Measurements from ENCODE around the gene MMP17. TPM values are rescaled to one million over a fixed set of nuclear protein-coding genes. Genes with fewer than 3 reads are reported as not detected.

Gene MMP17
- total RNA-seq, 1 donor from 2014 or later: 4.3 TPM

- DNase-seq (ENCODE audit: low spot score): no peak
Observed at GRCh38 chr12:131830914-131831571, 2.9 kb downstream of the MMP17 start.

- no peak for DNase-seq (ENCODE audit: low spot score)
Observed at GRCh38 chr12:131831635-131832041, 3.4 kb downstream of the MMP17 start.

- DNase-seq (ENCODE audit: low spot score): peak; percentile 35
Observed at GRCh38 chr12:131832321-131833231, 4.4 kb downstream of the MMP17 start.

- no peak for DNase-seq (ENCODE audit: low spot score)
Observed at GRCh38 chr12:131833288-131833895, 5.2 kb downstream of the MMP17 start.

GRCh38 chr12:131833896-131834641 lies 5.9 kb downstream of the MMP17 start:
- no peak for DNase-seq (ENCODE audit: low spot score)

GRCh38 chr12:131834798-131835615 lies 6.8 kb downstream of the MMP17 start:
- DNase-seq (ENCODE audit: low spot score): no peak

GRCh38 chr12:131835616-131836171 lies 7.5 kb downstream of the MMP17 start:
- DNase-seq (ENCODE audit: low spot score): no peak

GRCh38 chr12:131836193-131836592 lies 8.0 kb downstream of the MMP17 start:
- no peak for DNase-seq (ENCODE audit: low spot score)

- no peak for DNase-seq (ENCODE audit: low spot score)
Observed at GRCh38 chr12:131836714-131837397, 8.7 kb downstream of the MMP17 start.

GRCh38 chr12:131840643-131841416 lies 12.6 kb downstream of the MMP17 start:
- no peak for DNase-seq (ENCODE audit: low spot score)

- no peak for DNase-seq (ENCODE audit: low spot score)
Observed at GRCh38 chr12:131841547-131841946, 13.4 kb downstream of the MMP17 start.

GRCh38 chr12:131842169-131842568 lies 14.0 kb downstream of the MMP17 start:
- no peak for DNase-seq (ENCODE audit: low spot score)

GRCh38 chr12:131843527-131843926 lies 15.3 kb downstream of the MMP17 start:
- no peak for DNase-seq (ENCODE audit: low spot score)

- DNase-seq (ENCODE audit: low spot score): no peak
Observed at GRCh38 chr12:131844140-131844539, 15.9 kb downstream of the MMP17 start.

GRCh38 chr12:131844656-131845055 lies 16.5 kb downstream of the MMP17 start:
- no peak for DNase-seq (ENCODE audit: low spot score)

GRCh38 chr12:131845121-131845520 lies 16.9 kb downstream of the MMP17 start:
- DNase-seq (ENCODE audit: low spot score): no peak

- no peak for DNase-seq (ENCODE audit: low spot score)
Observed at GRCh38 chr12:131847456-131847855, 19.3 kb downstream of the MMP17 start.

GRCh38 chr12:131848753-131849152 lies 20.6 kb downstream of the MMP17 start:
- DNase-seq (ENCODE audit: low spot score): no peak
